HEK293 (cell line): ENCODE results near the gene PBX3.

Experiments used
- CTCF ChIA-PET: fragments of 350-600 bp; formaldehyde crosslinking; extraction: SDS; loops from one replicate; lab custom pipeline; 2021; ENCODE audit warnings: antibody characterized with exemption; lab: Yijun Ruan, JAX
- POLR2A ChIA-PET: fragments of 300-600 bp; formaldehyde crosslinking; extraction: SDS; loops from one replicate; lab custom pipeline; 2020; ENCODE audit warnings: antibody characterized with exemption, inconsistent platforms; lab: Yijun Ruan, JAX
- H3K27ac ChIP-seq: fragments of 200-500 bp; sonication (Bioruptor generic); 2 replicates; pipeline ENCODE4 v1.5.1; 2014; ENCODE audit warnings: low read depth, low read length, control low read depth, inconsistent platforms; ENCODE audit errors: extremely low read depth
- H3K36me3 ChIP-seq, 2 experiments: fragments of 200-500 bp in 1 of 2; sonication (Bioruptor generic) in 1 of 2; 1 replicate in 1 of 2; 2 replicates in 1 of 2; pipeline ENCODE4 v1.5.1; 2014 to 2017; ENCODE audit warnings: inconsistent platforms in 2 of 2, low read length in 2 of 2; ENCODE audit not compliant: control insufficient read depth in 2 of 2, insufficient read depth in 1 of 2
- H3K4me1 ChIP-seq: fragments of 200-500 bp; sonication (Bioruptor generic); 2 replicates; pipeline ENCODE4 v1.5.1; 2014; ENCODE audit warnings: mild to moderate bottlenecking, low read length, inconsistent platforms; ENCODE audit not compliant: control insufficient read depth, insufficient read depth
- H3K4me3 ChIP-seq: 2 replicates; pipeline ENCODE4 v1.5.1; 2011; ENCODE audit warnings: low read depth, mild to moderate bottlenecking, control low read depth, low read length, moderate library complexity
- H3K9me3 ChIP-seq: fragments of 200-500 bp; sonication (Bioruptor generic); 2 replicates; pipeline ENCODE4 v1.5.1; 2014; ENCODE audit warnings: low read depth, low read length, inconsistent platforms; ENCODE audit not compliant: control insufficient read depth, insufficient read depth
- KLF8 ChIP-seq: fragments of 450-650 bp; formaldehyde crosslinking; IDR thresholded peaks from 2 replicates; pipeline ENCODE4 v1.5.1; 2016; ENCODE audit warnings: missing biosample characterization, missing genetic modification characterization
- KLF9 ChIP-seq: fragments of 450-650 bp; formaldehyde crosslinking; IDR thresholded peaks from 2 replicates; pipeline ENCODE4 v1.5.1; 2016; ENCODE audit warnings: missing biosample characterization, missing genetic modification characterization, low read depth
- OSR2 ChIP-seq: fragments of 450-650 bp; formaldehyde crosslinking; IDR thresholded peaks from 2 replicates; pipeline ENCODE4 v1.5.1; 2016; ENCODE audit warnings: missing biosample characterization, missing genetic modification characterization
- PRDM6 ChIP-seq: fragments of 450-650 bp; formaldehyde crosslinking; IDR thresholded peaks from 2 replicates; pipeline ENCODE4 v1.5.1; 2017; ENCODE audit warnings: missing biosample characterization, missing genetic modification characterization
- TSHZ1 ChIP-seq: fragments of 450-650 bp; formaldehyde crosslinking; IDR thresholded peaks from 2 replicates; pipeline ENCODE4 v1.5.1; 2016; ENCODE audit warnings: missing biosample characterization, missing genetic modification characterization, borderline replicate concordance
- ZBTB17 ChIP-seq: fragments of 450-650 bp; formaldehyde crosslinking; IDR thresholded peaks from 2 replicates; pipeline ENCODE4 v1.5.1; 2016; ENCODE audit warnings: missing biosample characterization, missing genetic modification characterization
- ZBTB7A ChIP-seq: fragments of 450-650 bp; formaldehyde crosslinking; IDR thresholded peaks from 2 replicates; pipeline ENCODE4 v1.5.1; 2016; ENCODE audit warnings: low read depth, missing biosample characterization, missing genetic modification characterization
- ZFP41 ChIP-seq: fragments of 450-650 bp; formaldehyde crosslinking; IDR thresholded peaks from 2 replicates; pipeline ENCODE4 v1.5.1; 2016; ENCODE audit warnings: missing biosample characterization, missing genetic modification characterization, borderline replicate concordance
- ZNF140 ChIP-seq: fragments of 450-650 bp; formaldehyde crosslinking; IDR thresholded peaks from 2 replicates; pipeline ENCODE4 v1.5.1; 2016; ENCODE audit warnings: missing biosample characterization, missing genetic modification characterization
- ZNF214 ChIP-seq: fragments of 450-650 bp; formaldehyde crosslinking; IDR thresholded peaks from 2 replicates; pipeline ENCODE4 v1.5.1; 2017; ENCODE audit warnings: missing biosample characterization, mild to moderate bottlenecking, missing genetic modification characterization, borderline replicate concordance
- ZNF221 ChIP-seq: fragments of 450-650 bp; formaldehyde crosslinking; IDR thresholded peaks from 2 replicates; pipeline ENCODE4 v1.5.1; 2017; ENCODE audit warnings: missing biosample characterization, missing genetic modification characterization, borderline replicate concordance
- ZNF239 ChIP-seq: fragments of 450-650 bp; formaldehyde crosslinking; IDR thresholded peaks from 2 replicates; pipeline ENCODE4 v1.5.1; 2016; ENCODE audit warnings: missing biosample characterization, missing genetic modification characterization
- ZNF274 ChIP-seq, 2 experiments: fragments of 200-500 bp in 1 of 2; fragments of 450-650 bp in 1 of 2; sonication (Bioruptor generic) in 1 of 2; formaldehyde crosslinking in 1 of 2; IDR thresholded peaks; 2 replicates each; pipeline versions ENCODE4 v1.5.1 to v1.6.1; 2014 to 2016; ENCODE audit warnings: borderline replicate concordance in 1 of 2, inconsistent platforms in 1 of 2, low read length in 1 of 2, missing biosample characterization in 1 of 2, missing genetic modification characterization in 1 of 2
- ZNF335 ChIP-seq: fragments of 450-650 bp; formaldehyde crosslinking; conservative IDR thresholded peaks from 2 replicates; pipeline ENCODE4 v1.5.1; 2016; ENCODE audit warnings: missing biosample characterization, missing genetic modification characterization
- ZNF362 ChIP-seq: fragments of 450-650 bp; formaldehyde crosslinking; IDR thresholded peaks from 2 replicates; pipeline ENCODE4 v1.5.1; 2016; ENCODE audit warnings: missing biosample characterization, missing genetic modification characterization
- ZNF529 ChIP-seq: fragments of 450-650 bp; formaldehyde crosslinking; IDR thresholded peaks from 2 replicates; pipeline ENCODE4 v1.5.1; 2017; ENCODE audit warnings: missing genetic modification characterization, missing biosample characterization; ENCODE audit not compliant: insufficient replicate concordance
- ZNF571 ChIP-seq: fragments of 450-650 bp; formaldehyde crosslinking; IDR thresholded peaks from 2 replicates; pipeline ENCODE4 v1.5.0; 2017; ENCODE audit warnings: missing biosample characterization, missing genetic modification characterization
- ZNF624 ChIP-seq: fragments of 450-650 bp; formaldehyde crosslinking; IDR thresholded peaks from 2 replicates; pipeline ENCODE4 v1.5.1; 2017; ENCODE audit warnings: missing biosample characterization, missing genetic modification characterization
- ZNF629 ChIP-seq: fragments of 450-650 bp; formaldehyde crosslinking; IDR thresholded peaks from 2 replicates; pipeline ENCODE4 v1.5.1; 2017; ENCODE audit warnings: missing biosample characterization, missing genetic modification characterization
- ZSCAN16 ChIP-seq: fragments of 450-650 bp; formaldehyde crosslinking; IDR thresholded peaks from 2 replicates; pipeline ENCODE4 v1.5.1; 2016; ENCODE audit warnings: missing biosample characterization, missing genetic modification characterization
- ZSCAN4 ChIP-seq: fragments of 450-650 bp; formaldehyde crosslinking; IDR thresholded peaks from 2 replicates; pipeline ENCODE4 v1.5.1; 2017; ENCODE audit warnings: missing biosample characterization, missing genetic modification characterization
- ZSCAN5A ChIP-seq: fragments of 450-650 bp; formaldehyde crosslinking; IDR thresholded peaks from 2 replicates; pipeline ENCODE4 v1.5.1; 2016; ENCODE audit warnings: missing biosample characterization, missing genetic modification characterization

The PBX3 gene

GRCh38 chr9:125959315-125959714 is 212.1 kb downstream of the PBX3 start:
- Histone ChIP-seq H3K4me1 (0 out of 2 replicates have a peak, but pooled peaks cover 3% of the 10 kb centered on the region), H3K4me3 (no peak overlapping the region), H3K36me3 (peaks cover 0 to 18% of the 10 kb centered on the region in 2 experiments; a peak in 1 of 3 replicates), H3K9me3 (no peaks in the 10 kb centered on the region), H3K27ac (no peak overlapping the region)
- TF ChIP-seq ZNF274 (IDR thresholded peaks at IDR 0.05; ENCODE audit: low read length) (no peak), ZNF274 (tag by site-specific recombination; IDR thresholded peaks at IDR 0.05; ENCODE audit: borderline replicate concordance) (no peak), ZBTB17 (peak; percentile 72)
- ChIA-PET POLR2A (no interaction called here), CTCF (no interaction called here)

- Histone ChIP-seq H3K27ac (no peak overlapping the region), H3K36me3 (peaks cover 0 to 23% of the 10 kb centered on the region in 2 experiments; a peak in 1 of 3 replicates)
- TF ChIP-seq ZNF221 (no peak), ZNF214 (no peak), ZSCAN5A (tag by site-specific recombination) (no peak), OSR2 (tag by site-specific recombination) (no peak), ZNF140 (no peak), TSHZ1 (tag by site-specific recombination) (no peak), KLF9 (tag by site-specific recombination) (no peak), ZNF629 (tag by site-specific recombination) (no peak), PRDM6 (tag by site-specific recombination) (no peak), ZNF239 (no peak)
- TF ChIP-seq, all 188 proteins: peak for 0
- Histone ChIP-seq H3K4me3 (no peak overlapping the region), H3K4me1 (0 out of 2 replicates have a peak, but pooled peaks cover 3% of the 10 kb centered on the region), H3K9me3 (no peaks in the 10 kb centered on the region)
- ChIA-PET POLR2A (no interaction called here), CTCF (interaction anchor here (1.0 kb wide), 1 partner anchor 11 kb away, joined by 3 read pairs; no protein-coding TSS in a partner anchor)
These were observed 212.9 kb downstream of the PBX3 start for GRCh38 chr9:125959951-125960619.

- ChIA-PET CTCF (interaction anchor here (0.6 to 1.0 kb wide), 2 partner anchors 12 to 348 kb away, joined by 3 read pairs; no protein-coding TSS in a partner anchor), POLR2A (no interaction called here)
- peaks cover 0 to 28% of the 10 kb centered on the region in 2 experiments; a peak in 1 of 3 replicates for H3K36me3 ChIP-seq
- no peaks in the 10 kb centered on the region for H3K9me3 ChIP-seq
- H3K4me3 ChIP-seq, result no peak overlapping the region
- no peak overlapping the region for H3K27ac ChIP-seq
- 0 out of 2 replicates have a peak, but pooled peaks cover 3% of the 10 kb centered on the region for H3K4me1 ChIP-seq
- TF ChIP-seq ZNF335 (tag by site-specific recombination), result no peak
- no peak for TF ChIP-seq ZNF571 (tag by site-specific recombination)
- TF ChIP-seq ZSCAN16 (tag by site-specific recombination), result no peak
- no peak for TF ChIP-seq ZNF624
- no peak for TF ChIP-seq KLF8 (tag by site-specific recombination)
- no peak for TF ChIP-seq ZFP41 (tag by site-specific recombination)
- no peak for TF ChIP-seq ZSCAN4 (tag by site-specific recombination)
- no peak for TF ChIP-seq ZBTB7A (tag by site-specific recombination)
- TF ChIP-seq ZNF362 (tag by site-specific recombination), result no peak
- TF ChIP-seq ZNF529 (tag by site-specific recombination), result no peak
These were observed 213.5 kb downstream of the PBX3 start for GRCh38 chr9:125960626-125961025.
